WTC11 (cell line): ENCODE data around the gene CHRNG. TPM values are rescaled to one million over a fixed set of nuclear protein-coding genes. Genes with fewer than 3 reads are reported as not detected.

Source experiments
- ATAC-seq: fragments of 200-7000 bp; cut with Tn5 transposase; 2 replicates; pipeline ENCODE4 v1.10.0; 2021; ENCODE audit warnings: mild to moderate bottlenecking, moderate library complexity
- CTCF ChIA-PET: fragments of 300-600 bp; sonication (Branson Sonifier 250); formaldehyde crosslinking; loops from one replicate; lab custom pipeline; 2021; ENCODE audit warnings: antibody characterized with exemption; lab: Charles Lee
- POLR2A ChIA-PET: fragments of 350-600 bp; sonication (Branson Sonifier 250); formaldehyde crosslinking; loops from one replicate; lab custom pipeline; 2021; ENCODE audit warnings: antibody characterized with exemption; lab: Charles Lee
- DNase-seq: peaks from one replicate; pipeline ENCODE4 v3.0.0; 2021; ENCODE audit warnings: low spot score
- H3K27ac Mint-ChIP-seq: 2 replicates; pipeline ENCODE4 v1.8.0; 2021; ENCODE audit warnings: mixed read lengths
- H3K27me3 Mint-ChIP-seq: 2 replicates; pipeline ENCODE4 v1.8.0; 2021; ENCODE audit warnings: low read depth, mild to moderate bottlenecking, moderate library complexity, mixed read lengths
- H3K36me3 Mint-ChIP-seq: 2 replicates; pipeline ENCODE4 v1.8.0; 2021; ENCODE audit warnings: mixed read lengths
- H3K4me1 Mint-ChIP-seq: 2 replicates; pipeline ENCODE4 v1.8.0; 2022; ENCODE audit warnings: mixed read lengths
- H3K4me3 Mint-ChIP-seq: 2 replicates; pipeline ENCODE4 v1.8.0; 2021; ENCODE audit warnings: mild to moderate bottlenecking, moderate library complexity, mixed read lengths
- H3K9me3 Mint-ChIP-seq: 2 replicates; pipeline ENCODE4 v1.8.0; 2021; ENCODE audit warnings: mixed read lengths
- ATF1 ChIP-seq: sonication (generic); formaldehyde crosslinking; IDR thresholded peaks from 2 replicates; pipeline ENCODE4 v1.8.1; 2023; ENCODE audit warnings: mild to moderate bottlenecking, moderate library complexity, missing genetic modification reagents
- CREB1 ChIP-seq: sonication (generic); formaldehyde crosslinking; IDR thresholded peaks from 2 replicates; pipeline ENCODE4 v1.8.0; 2023; ENCODE audit warnings: mild to moderate bottlenecking, missing genetic modification reagents
- EMX1 ChIP-seq: fragments of 250-450 bp; sonication (Bioruptor Pico); IDR thresholded peaks from 2 replicates; pipeline ENCODE4 v1.8.0; 2021; ENCODE audit warnings: mild to moderate bottlenecking
- ESRRA ChIP-seq: sonication (generic); formaldehyde crosslinking; IDR thresholded peaks from 2 replicates; pipeline ENCODE4 v1.8.1; 2022; ENCODE audit warnings: mild to moderate bottlenecking, missing genetic modification reagents, borderline replicate concordance
- FOXP1 ChIP-seq: sonication (generic); formaldehyde crosslinking; IDR thresholded peaks from 2 replicates; pipeline ENCODE4 v1.8.0; 2022; ENCODE audit warnings: missing genetic modification reagents, mild to moderate bottlenecking, moderate library complexity, borderline replicate concordance
- HMGA2 ChIP-seq: fragments of 250-450 bp; sonication (Bioruptor Pico); IDR thresholded peaks from 2 replicates; pipeline ENCODE4 v1.4.0; 2021; ENCODE audit warnings: mild to moderate bottlenecking, moderate library complexity
- JAZF1 ChIP-seq: fragments of 250-450 bp; sonication (Bioruptor Pico); IDR thresholded peaks from 2 replicates; pipeline ENCODE4 v1.9.0; 2021; ENCODE audit warnings: moderate library complexity, mild to moderate bottlenecking, inconsistent platforms
- KAT7 ChIP-seq: sonication (generic); formaldehyde crosslinking; IDR thresholded peaks from 2 replicates; pipeline ENCODE4 v1.8.1; 2023; ENCODE audit warnings: missing genetic modification reagents, mild to moderate bottlenecking, borderline replicate concordance
- NFE2L1 ChIP-seq: sonication (generic); formaldehyde crosslinking; IDR thresholded peaks from 2 replicates; pipeline ENCODE4 v1.8.1; 2023; ENCODE audit warnings: missing genetic modification reagents
- NFYB ChIP-seq: sonication (generic); formaldehyde crosslinking; conservative IDR thresholded peaks from 2 replicates; pipeline ENCODE4 v1.8.0; 2022; ENCODE audit warnings: low read depth, missing genetic modification reagents
- SOX15 ChIP-seq: fragments of 250-450 bp; sonication (Bioruptor Pico); IDR thresholded peaks from 2 replicates; pipeline ENCODE4 v1.9.0; 2021; ENCODE audit warnings: mild to moderate bottlenecking
- ZNF138 ChIP-seq: sonication (generic); formaldehyde crosslinking; conservative IDR thresholded peaks from 2 replicates; pipeline ENCODE4 v1.8.1; 2022; ENCODE audit warnings: mild to moderate bottlenecking, moderate library complexity, missing genetic modification reagents
- ZNF263 ChIP-seq: sonication (generic); formaldehyde crosslinking; IDR thresholded peaks from 2 replicates; pipeline ENCODE4 v1.8.1; 2022; ENCODE audit warnings: low read depth, mild to moderate bottlenecking, moderate library complexity, missing genetic modification reagents
- total RNA-seq: library from RNA; stranded (reverse); gene quantifications from 3 replicates; pipeline ENCODE4 v1.2.3, GENCODE V29; 2021
- TF ChIP-seq, protein P1 (sequence below): sonication (generic); formaldehyde crosslinking; IDR thresholded peaks from 2 replicates; pipeline ENCODE4 v1.8.1; 2023; ENCODE audit warnings: mild to moderate bottlenecking, missing genetic modification reagents, borderline replicate concordance
- TF ChIP-seq, protein P2 (sequence below): fragments of 250-450 bp; sonication (Bioruptor Pico); IDR thresholded peaks from 2 replicates; pipeline ENCODE4 v2.1.2; 2022; ENCODE audit warnings: mild to moderate bottlenecking, moderate library complexity
- TF ChIP-seq, protein P3 (sequence below): sonication (generic); formaldehyde crosslinking; IDR thresholded peaks from 2 replicates; pipeline ENCODE4 v1.8.1; 2022; ENCODE audit warnings: mild to moderate bottlenecking, moderate library complexity, missing genetic modification reagents
- TF ChIP-seq, protein P4 (sequence below): sonication (generic); formaldehyde crosslinking; conservative IDR thresholded peaks from 2 replicates; pipeline ENCODE4 v1.8.1; 2022; ENCODE audit warnings: mild to moderate bottlenecking, missing genetic modification reagents
- TF ChIP-seq, protein P5 (sequence below): fragments of 250-450 bp; sonication (Bioruptor Pico); IDR thresholded peaks from 2 replicates; pipeline ENCODE4 v1.9.0; 2021; ENCODE audit warnings: moderate library complexity, mild to moderate bottlenecking, inconsistent platforms, borderline replicate concordance
- TF ChIP-seq, protein P6 (sequence below): sonication (generic); formaldehyde crosslinking; IDR thresholded peaks from 2 replicates; pipeline ENCODE4 v1.8.0; 2022; ENCODE audit warnings: missing genetic modification reagents
- TF ChIP-seq, protein P7 (sequence below): fragments of 250-450 bp; sonication (Bioruptor Pico); IDR thresholded peaks from 2 replicates; pipeline ENCODE4 v1.9.0; 2021; ENCODE audit warnings: mild to moderate bottlenecking
- TF ChIP-seq, protein P8 (sequence below): sonication (generic); formaldehyde crosslinking; IDR thresholded peaks from 2 replicates; pipeline ENCODE4 v1.8.1; 2023; ENCODE audit warnings: mild to moderate bottlenecking, missing genetic modification reagents, moderate library complexity

Gene CHRNG
- total RNA-seq, 1 experiment from 2014 or later, result 0.20 TPM

DNA sequence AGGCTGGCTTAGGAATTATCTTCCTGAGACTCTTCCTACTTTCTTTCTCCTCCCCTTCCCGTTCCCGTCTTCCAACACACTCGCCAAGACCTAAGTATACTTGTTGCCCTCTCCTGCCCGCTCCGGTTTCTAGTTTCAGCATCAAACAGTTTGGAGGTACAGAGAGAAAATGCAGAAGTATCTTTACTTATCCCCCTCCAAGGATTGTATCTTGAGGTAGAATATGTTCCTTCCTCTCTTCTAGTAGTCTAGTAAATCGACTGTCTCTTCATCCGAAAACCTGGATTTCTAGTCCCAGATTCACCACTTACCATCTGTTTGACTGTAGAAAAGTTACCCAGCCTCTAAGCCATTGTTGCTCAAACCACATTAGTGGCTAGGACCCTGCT, 11.8 kb downstream of the CHRNG start (continued):
- TF ChIP-seq ATF1 (CRISPR knock-in tag) (no peak), NFE2L1 (CRISPR knock-in tag) (no peak), ZNF138 (CRISPR knock-in tag) (no peak), HMGA2 (CRISPR knock-in tag) (no peak), NFYB (no peak)
- TF ChIP-seq, protein P1, sequence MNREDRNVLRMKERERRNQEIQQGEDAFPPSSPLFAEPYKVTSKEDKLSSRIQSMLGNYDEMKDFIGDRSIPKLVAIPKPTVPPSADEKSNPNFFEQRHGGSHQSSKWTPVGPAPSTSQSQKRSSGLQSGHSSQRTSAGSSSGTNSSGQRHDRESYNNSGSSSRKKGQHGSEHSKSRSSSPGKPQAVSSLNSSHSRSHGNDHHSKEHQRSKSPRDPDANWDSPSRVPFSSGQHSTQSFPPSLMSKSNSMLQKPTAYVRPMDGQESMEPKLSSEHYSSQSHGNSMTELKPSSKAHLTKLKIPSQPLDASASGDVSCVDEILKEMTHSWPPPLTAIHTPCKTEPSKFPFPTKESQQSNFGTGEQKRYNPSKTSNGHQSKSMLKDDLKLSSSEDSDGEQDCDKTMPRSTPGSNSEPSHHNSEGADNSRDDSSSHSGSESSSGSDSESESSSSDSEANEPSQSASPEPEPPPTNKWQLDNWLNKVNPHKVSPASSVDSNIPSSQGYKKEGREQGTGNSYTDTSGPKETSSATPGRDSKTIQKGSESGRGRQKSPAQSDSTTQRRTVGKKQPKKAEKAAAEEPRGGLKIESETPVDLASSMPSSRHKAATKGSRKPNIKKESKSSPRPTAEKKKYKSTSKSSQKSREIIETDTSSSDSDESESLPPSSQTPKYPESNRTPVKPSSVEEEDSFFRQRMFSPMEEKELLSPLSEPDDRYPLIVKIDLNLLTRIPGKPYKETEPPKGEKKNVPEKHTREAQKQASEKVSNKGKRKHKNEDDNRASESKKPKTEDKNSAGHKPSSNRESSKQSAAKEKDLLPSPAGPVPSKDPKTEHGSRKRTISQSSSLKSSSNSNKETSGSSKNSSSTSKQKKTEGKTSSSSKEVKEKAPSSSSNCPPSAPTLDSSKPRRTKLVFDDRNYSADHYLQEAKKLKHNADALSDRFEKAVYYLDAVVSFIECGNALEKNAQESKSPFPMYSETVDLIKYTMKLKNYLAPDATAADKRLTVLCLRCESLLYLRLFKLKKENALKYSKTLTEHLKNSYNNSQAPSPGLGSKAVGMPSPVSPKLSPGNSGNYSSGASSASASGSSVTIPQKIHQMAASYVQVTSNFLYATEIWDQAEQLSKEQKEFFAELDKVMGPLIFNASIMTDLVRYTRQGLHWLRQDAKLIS (CRISPR knock-in tag), result no peak
- TF ChIP-seq, protein P2, sequence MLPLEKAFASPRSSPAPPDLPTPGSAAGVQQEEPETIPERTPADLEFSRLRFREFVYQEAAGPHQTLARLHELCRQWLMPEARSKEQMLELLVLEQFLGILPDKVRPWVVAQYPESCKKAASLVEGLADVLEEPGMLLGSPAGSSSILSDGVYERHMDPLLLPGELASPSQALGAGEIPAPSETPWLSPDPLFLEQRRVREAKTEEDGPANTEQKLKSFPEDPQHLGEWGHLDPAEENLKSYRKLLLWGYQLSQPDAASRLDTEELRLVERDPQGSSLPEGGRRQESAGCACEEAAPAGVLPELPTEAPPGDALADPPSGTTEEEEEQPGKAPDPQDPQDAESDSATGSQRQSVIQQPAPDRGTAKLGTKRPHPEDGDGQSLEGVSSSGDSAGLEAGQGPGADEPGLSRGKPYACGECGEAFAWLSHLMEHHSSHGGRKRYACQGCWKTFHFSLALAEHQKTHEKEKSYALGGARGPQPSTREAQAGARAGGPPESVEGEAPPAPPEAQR (CRISPR knock-in tag), result no peak
- TF ChIP-seq, protein P3, sequence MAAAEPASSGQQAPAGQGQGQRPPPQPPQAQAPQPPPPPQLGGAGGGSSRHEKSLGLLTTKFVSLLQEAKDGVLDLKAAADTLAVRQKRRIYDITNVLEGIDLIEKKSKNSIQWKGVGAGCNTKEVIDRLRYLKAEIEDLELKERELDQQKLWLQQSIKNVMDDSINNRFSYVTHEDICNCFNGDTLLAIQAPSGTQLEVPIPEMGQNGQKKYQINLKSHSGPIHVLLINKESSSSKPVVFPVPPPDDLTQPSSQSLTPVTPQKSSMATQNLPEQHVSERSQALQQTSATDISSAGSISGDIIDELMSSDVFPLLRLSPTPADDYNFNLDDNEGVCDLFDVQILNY (CRISPR knock-in tag), result no peak

DNA sequence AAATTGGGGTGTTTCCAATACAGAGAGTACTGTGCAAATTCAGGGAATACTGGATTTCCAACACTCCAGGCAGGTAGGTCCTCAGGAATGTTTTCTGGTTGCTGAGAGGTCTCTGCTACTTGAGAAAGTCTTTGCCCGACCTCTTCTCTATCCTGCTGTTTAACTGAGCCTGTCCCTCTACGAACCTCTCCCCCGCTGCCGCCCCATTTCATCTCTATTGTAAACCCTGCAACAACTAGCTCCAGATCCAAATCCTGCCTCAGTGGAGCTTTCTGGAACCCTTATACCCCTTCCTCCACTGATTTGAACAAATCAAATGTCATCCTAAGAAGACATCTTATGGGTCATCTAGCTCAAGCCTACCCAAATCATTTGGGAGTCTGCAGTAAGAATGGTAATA, 12.3 kb downstream of the CHRNG start:
- POLR2A ChIA-PET, result no interaction called here
- H3K4me1 Mint-ChIP-seq, result peaks cover 13% of the 10 kb centered on the region
- DNase-seq, result no peak
- H3K4me3 Mint-ChIP-seq, result peak overlapping the region; percentile 95
- TF ChIP-seq NFE2L1 (CRISPR knock-in tag), result no peak
- no peak for TF ChIP-seq CREB1 (CRISPR knock-in tag)
- no peak for TF ChIP-seq ESRRA (CRISPR knock-in tag)
- no peak for TF ChIP-seq FOXP1 (CRISPR knock-in tag)
- TF ChIP-seq, protein P4, sequence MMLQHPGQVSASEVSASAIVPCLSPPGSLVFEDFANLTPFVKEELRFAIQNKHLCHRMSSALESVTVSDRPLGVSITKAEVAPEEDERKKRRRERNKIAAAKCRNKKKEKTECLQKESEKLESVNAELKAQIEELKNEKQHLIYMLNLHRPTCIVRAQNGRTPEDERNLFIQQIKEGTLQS (CRISPR knock-in tag), result no peak
- TF ChIP-seq, protein P5, sequence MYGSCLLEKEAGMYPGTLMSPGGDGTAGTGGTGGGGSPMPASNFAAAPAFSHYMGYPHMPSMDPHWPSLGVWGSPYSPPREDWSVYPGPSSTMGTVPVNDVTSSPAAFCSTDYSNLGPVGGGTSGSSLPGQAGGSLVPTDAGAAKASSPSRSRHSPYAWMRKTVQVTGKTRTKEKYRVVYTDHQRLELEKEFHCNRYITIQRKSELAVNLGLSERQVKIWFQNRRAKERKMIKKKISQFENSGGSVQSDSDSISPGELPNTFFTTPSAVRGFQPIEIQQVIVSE (CRISPR knock-in tag), result no peak
- TF ChIP-seq, protein P3 (CRISPR knock-in tag), result no peak
- no peak for TF ChIP-seq EMX1
- TF ChIP-seq JAZF1 (CRISPR knock-in tag), result no peak
- TF ChIP-seq ZNF138 (CRISPR knock-in tag), result no peak
- TF ChIP-seq, protein P6, sequence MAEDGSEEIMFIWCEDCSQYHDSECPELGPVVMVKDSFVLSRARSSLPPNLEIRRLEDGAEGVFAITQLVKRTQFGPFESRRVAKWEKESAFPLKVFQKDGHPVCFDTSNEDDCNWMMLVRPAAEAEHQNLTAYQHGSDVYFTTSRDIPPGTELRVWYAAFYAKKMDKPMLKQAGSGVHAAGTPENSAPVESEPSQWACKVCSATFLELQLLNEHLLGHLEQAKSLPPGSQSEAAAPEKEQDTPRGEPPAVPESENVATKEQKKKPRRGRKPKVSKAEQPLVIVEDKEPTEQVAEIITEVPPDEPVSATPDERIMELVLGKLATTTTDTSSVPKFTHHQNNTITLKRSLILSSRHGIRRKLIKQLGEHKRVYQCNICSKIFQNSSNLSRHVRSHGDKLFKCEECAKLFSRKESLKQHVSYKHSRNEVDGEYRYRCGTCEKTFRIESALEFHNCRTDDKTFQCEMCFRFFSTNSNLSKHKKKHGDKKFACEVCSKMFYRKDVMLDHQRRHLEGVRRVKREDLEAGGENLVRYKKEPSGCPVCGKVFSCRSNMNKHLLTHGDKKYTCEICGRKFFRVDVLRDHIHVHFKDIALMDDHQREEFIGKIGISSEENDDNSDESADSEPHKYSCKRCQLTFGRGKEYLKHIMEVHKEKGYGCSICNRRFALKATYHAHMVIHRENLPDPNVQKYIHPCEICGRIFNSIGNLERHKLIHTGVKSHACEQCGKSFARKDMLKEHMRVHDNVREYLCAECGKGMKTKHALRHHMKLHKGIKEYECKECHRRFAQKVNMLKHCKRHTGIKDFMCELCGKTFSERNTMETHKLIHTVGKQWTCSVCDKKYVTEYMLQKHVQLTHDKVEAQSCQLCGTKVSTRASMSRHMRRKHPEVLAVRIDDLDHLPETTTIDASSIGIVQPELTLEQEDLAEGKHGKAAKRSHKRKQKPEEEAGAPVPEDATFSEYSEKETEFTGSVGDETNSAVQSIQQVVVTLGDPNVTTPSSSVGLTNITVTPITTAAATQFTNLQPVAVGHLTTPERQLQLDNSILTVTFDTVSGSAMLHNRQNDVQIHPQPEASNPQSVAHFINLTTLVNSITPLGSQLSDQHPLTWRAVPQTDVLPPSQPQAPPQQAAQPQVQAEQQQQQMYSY, result no peak
- no peak for TF ChIP-seq KAT7 (CRISPR knock-in tag)
- TF ChIP-seq, protein P7, sequence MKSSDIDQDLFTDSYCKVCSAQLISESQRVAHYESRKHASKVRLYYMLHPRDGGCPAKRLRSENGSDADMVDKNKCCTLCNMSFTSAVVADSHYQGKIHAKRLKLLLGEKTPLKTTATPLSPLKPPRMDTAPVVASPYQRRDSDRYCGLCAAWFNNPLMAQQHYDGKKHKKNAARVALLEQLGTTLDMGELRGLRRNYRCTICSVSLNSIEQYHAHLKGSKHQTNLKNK (CRISPR knock-in tag), result no peak
- TF ChIP-seq, protein P8, sequence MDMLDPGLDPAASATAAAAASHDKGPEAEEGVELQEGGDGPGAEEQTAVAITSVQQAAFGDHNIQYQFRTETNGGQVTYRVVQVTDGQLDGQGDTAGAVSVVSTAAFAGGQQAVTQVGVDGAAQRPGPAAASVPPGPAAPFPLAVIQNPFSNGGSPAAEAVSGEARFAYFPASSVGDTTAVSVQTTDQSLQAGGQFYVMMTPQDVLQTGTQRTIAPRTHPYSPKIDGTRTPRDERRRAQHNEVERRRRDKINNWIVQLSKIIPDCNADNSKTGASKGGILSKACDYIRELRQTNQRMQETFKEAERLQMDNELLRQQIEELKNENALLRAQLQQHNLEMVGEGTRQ (CRISPR knock-in tag), result no peak
- no peak for TF ChIP-seq ZNF263 (CRISPR knock-in tag)
- no peak for TF ChIP-seq SOX15 (CRISPR knock-in tag)
- no peak for ATAC-seq
- CTCF ChIA-PET, result no interaction called here
- H3K27me3 Mint-ChIP-seq, result peaks cover 3% of the 10 kb centered on the region
- H3K36me3 Mint-ChIP-seq, result peaks cover 40% of the 10 kb centered on the region
- peaks cover 10% of the 10 kb centered on the region for H3K9me3 Mint-ChIP-seq
- H3K27ac Mint-ChIP-seq, result peak overlapping the region; percentile 95; the same call in 1 of the 2 replicates
